T-helper 2 cell (primary cell): ENCODE data around the gene DGCR2.
"Not testable (repeated sequence)": the region's sequence is repeated elsewhere in the genome, so short reads cannot be mapped to it uniquely, and the experiment has no call there.

Source experiments
- DNase-seq, 5 experiments: peaks; one replicate each; pipeline versions ENCODE4 v3.0.0 to v3.0.0-alpha.2; 2012 to 2022

DGCR2 gene

GRCh38 chr22:19039796-19040280 is 82.4 kb downstream of the DGCR2 start:
- DNase-seq, result no peak

- DNase-seq, result no peak
Measured at GRCh38 chr22:19039448-19039780, 82.8 kb downstream of the DGCR2 start.

GRCh38 chr22:19038728-19039447 is 83.3 kb downstream of the DGCR2 start:
- no peak for DNase-seq

- DNase-seq, result no peak
Measured at GRCh38 chr22:19038164-19038546, 84.1 kb downstream of the DGCR2 start.

GRCh38 chr22:19037282-19038163 is 84.7 kb downstream of the DGCR2 start:
- no peak for DNase-seq

GRCh38 chr22:19036523-19037273 is 85.5 kb downstream of the DGCR2 start:
- no peak for DNase-seq

GRCh38 chr22:19036229-19036522 is 86.0 kb downstream of the DGCR2 start:
- no peak for DNase-seq

GRCh38 chr22:19035474-19036228 is 86.6 kb downstream of the DGCR2 start:
- DNase-seq, result no peak

GRCh38 chr22:19035126-19035473 is 87.1 kb downstream of the DGCR2 start:
- not testable (repeated sequence) for DNase-seq

- not testable (repeated sequence) for DNase-seq
Measured at GRCh38 chr22:19034724-19035120, 87.5 kb downstream of the DGCR2 start.

GRCh38 chr22:19034031-19034723 is 88.0 kb downstream of the DGCR2 start:
- DNase-seq, result not testable (repeated sequence)

- DNase-seq, result not testable (repeated sequence)
Measured at GRCh38 chr22:19033568-19033905, 88.7 kb downstream of the DGCR2 start.

- not testable (repeated sequence) for DNase-seq
Measured at GRCh38 chr22:19032898-19033567, 89.2 kb downstream of the DGCR2 start.

- not testable (repeated sequence) for DNase-seq
Measured at GRCh38 chr22:19032156-19032785, 89.9 kb downstream of the DGCR2 start.

GRCh38 chr22:19030889-19031252 is 91.3 kb downstream of the DGCR2 start:
- DNase-seq, result not testable (repeated sequence)

- DNase-seq, result not testable (repeated sequence)
Measured at GRCh38 chr22:19030226-19030888, 91.9 kb downstream of the DGCR2 start.

GRCh38 chr22:19029113-19030103 is 92.8 kb downstream of the DGCR2 start:
- DNase-seq, result not testable (repeated sequence)

GRCh38 chr22:19028060-19028455 is 94.2 kb downstream of the DGCR2 start:
- DNase-seq, result not testable (repeated sequence)

- DNase-seq, result not testable (repeated sequence)
Measured at GRCh38 chr22:19027371-19028059, 94.7 kb downstream of the DGCR2 start.
